GM18951 (cell line): ENCODE results near the gene ARAP1.

Experiments used
- POLR2A ChIP-seq: IDR thresholded peaks from 4 replicates; pipeline ENCODE4 v1.6.1; 2011; ENCODE audit warnings: mild to moderate bottlenecking; ENCODE audit not compliant: insufficient read length, insufficient read depth; ENCODE audit errors: extremely low read depth
- in situ Hi-C: fragments of 300-500 bp; cut with MboI; formaldehyde crosslinking; loops from one replicate; pipeline ENCODE4 v1.12.0; 2022; ENCODE audit warnings: low sequenced_read_pairs, mixed read lengths, inconsistent platforms; ENCODE audit not compliant: unreplicated experiment

ARAP1 gene

GRCh38 chr11:72776117-72776843, 24.1 kb upstream of the ARAP1 start:
- no peak for TF ChIP-seq POLR2A
- in situ Hi-C loops = no loop called here

- in situ Hi-C loops = no loop called here
- TF ChIP-seq POLR2A = no peak
These were observed 23.3 kb upstream of the ARAP1 start for GRCh38 chr11:72775288-72776110.

GRCh38 chr11:72774499-72774898, 22.3 kb upstream of the ARAP1 start:
- in situ Hi-C loops = no loop called here
- TF ChIP-seq POLR2A = no peak

- TF ChIP-seq POLR2A = no peak
- in situ Hi-C loops = no loop called here
These were observed 21.5 kb upstream of the ARAP1 start for GRCh38 chr11:72773696-72774095.

GRCh38 chr11:72773291-72773690, 21.1 kb upstream of the ARAP1 start:
- in situ Hi-C loops = no loop called here
- TF ChIP-seq POLR2A = no peak

- TF ChIP-seq POLR2A = no peak
- in situ Hi-C loops = no loop called here
These were observed 19.9 kb upstream of the ARAP1 start for GRCh38 chr11:72772059-72772458.

- in situ Hi-C loops = no loop called here
- no peak for TF ChIP-seq POLR2A
These were observed 19.3 kb upstream of the ARAP1 start for GRCh38 chr11:72771507-72771906.

- in situ Hi-C loops = no loop called here
- TF ChIP-seq POLR2A = no peak
These were observed 18.6 kb upstream of the ARAP1 start for GRCh38 chr11:72770799-72771198.

- TF ChIP-seq POLR2A = no peak
- in situ Hi-C loops = no loop called here
These were observed 17.5 kb upstream of the ARAP1 start for GRCh38 chr11:72769680-72770079.

- TF ChIP-seq POLR2A = no peak
- in situ Hi-C loops = no loop called here
These were observed 16.4 kb upstream of the ARAP1 start for GRCh38 chr11:72768581-72768980.

GRCh38 chr11:72767203-72768062, 15.2 kb upstream of the ARAP1 start:
- in situ Hi-C loops = no loop called here
- no peak for TF ChIP-seq POLR2A

GRCh38 chr11:72766152-72766902, 14.1 kb upstream of the ARAP1 start:
- TF ChIP-seq POLR2A = no peak
- in situ Hi-C loops = no loop called here
